OCI-LY1 (cell line): Measurements from ENCODE around the gene UBE2D4.

Source experiments
- EZH2 ChIP-seq: fragments of 200-600 bp; sonication (generic), shearing (Covaris generic); IDR thresholded peaks from 2 replicates; pipeline ENCODE4 v1.8.0; 2017; ENCODE audit warnings: borderline replicate concordance, mixed run types, mild to moderate bottlenecking, antibody characterized with exemption, low read length, moderate library complexity, mixed read lengths
- TF ChIP-seq, protein P1 (sequence below): fragments of 200-600 bp; sonication (generic), shearing (Covaris generic); IDR thresholded peaks from 2 replicates; pipeline ENCODE4 v1.5.1; 2017; ENCODE audit warnings: mild to moderate bottlenecking, antibody characterized with exemption, low read length, moderate library complexity, mixed read lengths

DNA sequence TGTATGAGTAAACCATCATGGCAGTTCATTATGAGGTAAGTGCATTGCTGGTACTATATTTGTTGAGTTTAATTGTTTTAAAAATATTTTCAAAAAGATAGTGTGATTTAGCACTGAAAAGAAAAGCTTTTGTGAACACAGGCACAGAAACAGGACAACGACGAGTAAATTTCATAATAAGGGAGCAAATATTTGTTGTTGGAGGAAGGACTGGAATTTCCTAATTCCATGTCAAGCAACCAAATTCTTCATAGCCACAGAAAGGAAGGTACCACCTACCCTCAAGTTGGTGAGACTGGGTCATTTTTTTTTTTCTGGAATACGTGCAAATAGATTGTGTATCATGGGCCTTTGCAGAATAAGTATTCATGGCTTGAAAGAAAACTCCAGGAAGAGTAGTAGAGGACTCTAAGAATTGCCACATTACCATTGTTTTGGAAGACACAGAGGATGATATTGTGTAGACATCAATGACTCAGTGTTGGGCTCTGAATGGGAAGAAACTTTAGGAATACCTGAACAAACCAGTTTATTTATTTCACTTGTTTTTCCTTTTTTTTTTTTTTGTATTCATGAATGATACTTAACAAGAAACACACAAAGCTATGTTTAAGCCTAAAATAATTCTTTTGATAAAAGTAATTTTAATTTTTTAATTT lies 7.8 kb downstream of the UBE2D4 start:
- TF ChIP-seq, protein P1, sequence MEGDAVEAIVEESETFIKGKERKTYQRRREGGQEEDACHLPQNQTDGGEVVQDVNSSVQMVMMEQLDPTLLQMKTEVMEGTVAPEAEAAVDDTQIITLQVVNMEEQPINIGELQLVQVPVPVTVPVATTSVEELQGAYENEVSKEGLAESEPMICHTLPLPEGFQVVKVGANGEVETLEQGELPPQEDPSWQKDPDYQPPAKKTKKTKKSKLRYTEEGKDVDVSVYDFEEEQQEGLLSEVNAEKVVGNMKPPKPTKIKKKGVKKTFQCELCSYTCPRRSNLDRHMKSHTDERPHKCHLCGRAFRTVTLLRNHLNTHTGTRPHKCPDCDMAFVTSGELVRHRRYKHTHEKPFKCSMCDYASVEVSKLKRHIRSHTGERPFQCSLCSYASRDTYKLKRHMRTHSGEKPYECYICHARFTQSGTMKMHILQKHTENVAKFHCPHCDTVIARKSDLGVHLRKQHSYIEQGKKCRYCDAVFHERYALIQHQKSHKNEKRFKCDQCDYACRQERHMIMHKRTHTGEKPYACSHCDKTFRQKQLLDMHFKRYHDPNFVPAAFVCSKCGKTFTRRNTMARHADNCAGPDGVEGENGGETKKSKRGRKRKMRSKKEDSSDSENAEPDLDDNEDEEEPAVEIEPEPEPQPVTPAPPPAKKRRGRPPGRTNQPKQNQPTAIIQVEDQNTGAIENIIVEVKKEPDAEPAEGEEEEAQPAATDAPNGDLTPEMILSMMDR, result no peak
- TF ChIP-seq EZH2, result no peak
